NCI-H1930 (cell line): ENCODE measurements around the gene ECPAS.
"Not testable (repeated sequence)": the region's sequence is repeated elsewhere in the genome, so short reads cannot be mapped to it uniquely, and the experiment has no call there.

Source experiments
- DNase-seq, 2 experiments: peaks; one replicate each; lab custom pipeline; 2025; lab: John Stamatoyannopoulos, UW

The ECPAS gene

DNA sequence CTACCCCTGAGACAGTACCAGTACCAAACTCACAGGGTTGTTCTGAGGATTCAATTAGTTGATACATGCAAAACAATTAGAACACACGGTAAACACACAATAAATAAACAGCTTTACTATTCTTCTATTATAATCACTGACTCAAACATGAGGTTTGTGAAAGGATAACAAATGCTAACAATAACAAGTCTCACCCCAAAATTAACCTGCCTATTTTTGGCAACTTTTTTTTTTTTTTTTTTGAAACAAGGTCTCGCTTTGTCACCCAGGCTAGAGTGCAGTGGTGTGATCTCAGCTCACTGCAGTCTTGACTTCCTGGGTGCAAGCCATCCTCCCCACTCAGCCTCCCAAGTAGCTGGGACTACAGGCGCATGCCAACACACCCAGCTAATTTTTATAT is 6.5 kb downstream of the ECPAS start:
- no peak for DNase-seq

DNA sequence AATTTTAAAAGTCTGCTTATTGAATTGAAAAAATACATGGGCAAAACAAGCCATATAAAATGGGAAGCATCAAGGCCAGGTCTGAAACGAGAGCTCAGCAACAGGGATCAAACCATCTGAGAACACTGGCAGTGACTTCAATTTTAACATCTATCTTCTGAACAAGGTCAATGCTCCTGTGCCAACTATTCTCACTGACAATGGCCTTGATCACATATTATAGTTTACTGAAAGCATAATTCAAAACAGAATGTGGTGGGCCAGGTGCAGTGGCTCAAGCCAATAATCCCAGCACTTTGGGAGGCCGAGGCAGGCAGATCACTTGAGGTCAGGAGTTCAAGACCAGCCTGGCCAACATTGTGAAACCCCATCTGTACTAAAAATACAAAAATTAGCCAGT is 9.0 kb downstream of the ECPAS start:
- no peak for DNase-seq

DNA sequence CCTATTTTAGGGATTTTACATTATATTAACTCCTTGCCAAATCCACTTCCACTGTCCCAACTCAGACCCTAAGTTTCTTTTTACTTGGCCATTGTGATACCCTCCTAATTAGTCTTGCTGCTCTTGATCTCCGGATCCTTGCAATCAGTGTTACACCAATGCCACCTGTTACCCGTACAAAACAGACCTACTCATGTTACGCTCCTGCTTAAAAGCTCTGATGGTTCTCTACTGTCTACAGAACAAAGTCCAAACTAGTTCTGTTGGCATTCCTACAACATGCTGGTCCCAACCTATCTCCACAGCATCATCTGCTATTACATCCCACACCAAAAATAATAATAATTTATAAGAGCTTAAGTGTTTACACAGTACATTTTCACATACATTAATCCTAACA is 9.8 kb downstream of the ECPAS start:
- DNase-seq = no peak

DNA sequence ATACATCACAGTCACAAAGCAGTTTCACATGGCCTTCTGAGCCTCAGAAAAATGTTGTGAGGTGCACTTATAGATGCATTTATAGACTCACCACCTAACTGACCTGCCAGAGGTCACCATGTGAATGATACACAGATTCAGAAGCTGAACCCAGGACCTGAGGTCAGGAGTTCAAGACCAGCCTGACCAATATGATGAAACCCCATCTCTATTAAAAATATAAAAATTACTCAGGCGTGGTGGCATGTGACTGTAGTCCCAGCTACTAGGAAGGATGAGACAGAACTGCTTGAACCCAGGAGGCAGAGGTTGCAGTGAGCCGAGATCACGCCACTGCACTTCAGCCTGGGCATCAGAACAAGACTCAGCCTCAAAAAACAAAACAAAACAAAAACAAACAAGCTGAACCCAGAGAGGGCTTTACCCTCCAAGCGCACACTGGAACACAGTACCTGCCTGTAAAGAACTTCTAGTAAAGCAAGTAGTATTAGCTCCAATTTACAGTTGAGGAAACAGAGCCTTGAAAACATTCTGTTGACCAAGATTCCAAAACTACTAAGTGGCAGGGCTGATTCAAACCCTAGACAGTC is 16.3 kb downstream of the ECPAS start:
- no peak for DNase-seq

DNA sequence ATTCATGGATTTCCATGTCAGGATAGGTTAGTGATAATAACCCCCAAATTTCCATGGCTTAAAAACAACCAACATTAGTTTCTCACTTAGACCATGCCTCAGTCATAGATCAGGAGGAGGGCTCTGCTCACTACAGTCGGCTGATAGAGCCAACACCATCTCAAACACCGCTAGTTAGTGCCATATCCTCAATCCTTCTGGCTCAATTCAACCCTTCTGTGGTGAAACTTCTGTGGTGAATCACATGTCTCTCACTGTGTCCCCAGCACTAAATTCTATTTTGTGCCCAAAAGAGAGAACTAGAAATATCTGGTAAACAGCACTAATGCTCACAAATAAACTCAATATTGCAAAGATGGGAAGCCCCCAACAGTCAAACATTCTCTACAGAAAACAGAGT is 21.1 kb downstream of the ECPAS start:
- no peak for DNase-seq

DNA sequence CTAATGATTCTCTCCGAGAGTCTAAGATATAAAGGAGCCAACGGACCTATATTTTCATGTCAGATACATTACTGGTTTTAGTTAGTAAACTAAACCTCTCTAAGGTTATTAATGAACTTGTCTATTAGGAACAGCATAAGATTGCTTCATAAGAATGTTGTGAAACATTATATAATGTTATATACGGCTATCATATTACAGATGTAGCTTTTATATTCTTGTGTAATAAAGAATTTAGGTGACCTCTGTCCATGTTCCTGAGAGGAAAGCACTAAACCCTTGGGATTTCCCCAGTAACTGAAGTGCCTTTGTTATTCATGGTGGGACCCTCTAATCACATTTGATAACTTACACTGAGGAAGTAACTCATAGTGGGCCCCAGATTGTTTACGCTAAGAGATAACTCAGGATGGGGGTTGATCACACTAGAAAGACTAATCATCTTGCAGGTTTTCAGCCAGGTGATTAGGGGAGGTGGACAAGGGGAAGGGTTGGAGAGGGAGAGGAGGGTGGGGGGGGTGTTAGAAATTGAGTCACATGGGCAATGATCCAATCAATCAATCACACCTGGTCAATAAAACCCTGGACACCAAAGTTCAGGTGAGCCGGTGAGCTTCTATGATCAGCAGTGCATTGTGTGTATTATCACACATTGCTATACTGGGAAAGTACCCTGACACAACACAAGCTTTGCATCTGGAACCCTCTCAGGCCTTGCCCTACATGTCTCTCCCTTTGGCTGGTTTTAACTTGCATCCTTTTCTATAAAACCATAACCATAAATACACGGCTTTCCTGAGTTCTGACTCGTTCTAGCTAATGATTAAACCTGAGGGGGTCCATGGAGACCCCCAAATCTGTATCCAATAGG is 25.8 kb downstream of the ECPAS start:
- no peak for DNase-seq

DNA sequence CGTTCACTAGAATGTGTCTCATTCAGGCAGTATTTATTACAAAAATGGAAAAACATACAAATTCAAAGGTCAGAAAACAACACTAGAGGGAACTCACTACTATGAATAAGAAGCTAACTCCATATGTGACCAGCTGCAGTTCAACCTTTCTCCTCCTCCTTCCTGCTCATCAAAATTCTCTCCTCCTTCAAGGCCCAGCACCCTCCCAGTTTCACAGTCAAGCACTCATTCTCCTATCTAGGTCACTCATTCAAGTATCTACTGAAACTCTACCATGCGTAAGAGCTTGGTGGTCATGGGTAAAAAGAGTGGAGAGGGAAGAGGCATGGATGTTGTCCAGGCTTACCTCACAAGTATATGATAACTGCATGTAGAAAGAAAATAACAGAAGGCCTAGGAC is 27.7 kb downstream of the ECPAS start:
- DNase-seq = no peak

DNA sequence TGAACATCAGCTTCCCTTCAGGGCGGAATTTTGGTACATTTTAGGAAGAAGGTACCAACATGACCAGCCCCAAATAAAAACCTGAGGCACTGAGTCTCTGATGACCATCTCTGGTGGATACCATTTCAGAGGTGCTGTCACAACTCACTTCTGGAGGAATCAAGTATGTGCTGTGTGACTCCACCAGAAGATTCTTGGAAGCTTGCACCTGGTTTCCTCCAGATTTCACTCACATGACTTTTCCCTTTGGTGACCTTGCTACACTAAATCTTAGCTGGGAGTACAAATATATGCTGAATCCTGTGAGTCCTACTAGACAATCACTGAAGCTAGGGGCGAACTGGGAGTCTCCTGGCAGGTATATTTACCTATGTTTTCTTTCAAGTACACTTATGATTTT is 28.5 kb downstream of the ECPAS start:
- no peak for DNase-seq

DNA sequence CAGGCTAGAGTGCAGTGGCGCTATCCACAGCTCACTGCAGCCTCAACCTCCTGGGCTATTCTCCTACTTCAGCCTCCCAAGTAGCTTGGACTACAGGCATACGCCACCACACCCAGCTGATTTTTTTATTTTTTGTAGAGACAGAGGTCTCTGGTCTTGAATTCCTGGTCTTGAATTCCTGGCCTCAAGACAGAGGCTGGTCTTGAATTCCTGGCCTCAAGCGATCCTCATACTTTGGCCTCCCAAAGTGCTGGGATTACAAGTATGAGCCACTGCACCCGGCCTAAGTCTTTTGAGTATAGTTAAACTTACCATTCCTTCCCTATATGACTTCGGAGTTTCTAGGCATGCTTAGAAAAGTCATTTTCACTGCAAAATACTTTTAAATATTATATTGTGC is 29.4 kb downstream of the ECPAS start:
- no peak for DNase-seq

DNA sequence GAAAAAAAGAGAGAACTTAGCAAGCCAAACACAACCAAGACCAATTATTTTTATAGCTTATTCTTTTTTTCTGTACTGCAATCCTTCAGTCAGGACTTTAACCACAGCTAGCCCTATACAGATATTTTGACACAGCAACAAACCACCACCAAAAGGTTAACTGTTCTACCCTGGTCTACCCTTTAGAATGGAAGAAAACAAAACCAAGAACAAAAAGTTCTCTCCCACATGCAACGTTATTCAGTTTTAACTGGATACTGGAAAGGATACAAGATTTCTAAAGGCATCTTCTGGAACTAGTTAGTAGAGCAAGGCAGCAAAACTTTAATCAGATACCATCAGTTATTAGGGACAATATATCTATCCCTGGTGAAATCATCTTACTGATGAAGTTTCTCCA is 32.6 kb downstream of the ECPAS start:
- DNase-seq = no peak

DNA sequence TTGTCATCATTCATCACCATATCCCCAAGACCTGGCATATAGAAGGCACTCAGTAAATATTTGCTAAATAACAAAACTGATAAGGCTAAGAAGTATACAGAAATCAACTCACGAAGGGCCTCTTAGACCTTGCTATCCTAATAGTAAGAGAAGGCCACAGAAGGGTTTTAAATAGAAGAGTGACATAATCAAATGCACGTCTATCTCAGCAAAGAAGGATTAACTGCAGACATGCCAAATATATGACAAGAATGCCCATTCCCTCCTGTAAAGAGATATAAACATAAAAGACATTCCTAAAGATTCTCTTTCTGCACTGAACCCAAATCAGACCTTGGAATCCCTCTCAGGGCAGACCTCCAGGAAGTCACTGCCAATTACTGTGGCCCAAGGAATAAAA is 34.1 kb downstream of the ECPAS start:
- no peak for DNase-seq

DNA sequence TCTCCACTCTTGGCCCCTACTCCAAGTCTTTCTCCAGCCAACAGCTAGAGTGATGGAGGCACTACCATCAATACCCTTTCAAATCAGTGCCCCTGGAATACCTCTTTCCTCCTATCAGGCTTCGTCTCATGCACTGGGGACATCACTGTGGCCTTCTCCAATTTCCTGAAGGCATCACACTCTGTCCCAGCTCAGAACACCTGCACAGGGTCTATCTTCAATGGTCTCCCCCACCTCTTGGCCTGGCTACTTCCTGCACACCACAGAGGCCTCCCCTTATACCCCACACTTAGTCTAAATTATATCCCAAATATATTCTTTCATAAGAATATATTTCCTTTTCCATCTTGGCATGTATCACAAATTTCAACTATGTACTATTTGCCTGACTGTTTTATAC is 34.5 kb downstream of the ECPAS start:
- DNase-seq = no peak

DNA sequence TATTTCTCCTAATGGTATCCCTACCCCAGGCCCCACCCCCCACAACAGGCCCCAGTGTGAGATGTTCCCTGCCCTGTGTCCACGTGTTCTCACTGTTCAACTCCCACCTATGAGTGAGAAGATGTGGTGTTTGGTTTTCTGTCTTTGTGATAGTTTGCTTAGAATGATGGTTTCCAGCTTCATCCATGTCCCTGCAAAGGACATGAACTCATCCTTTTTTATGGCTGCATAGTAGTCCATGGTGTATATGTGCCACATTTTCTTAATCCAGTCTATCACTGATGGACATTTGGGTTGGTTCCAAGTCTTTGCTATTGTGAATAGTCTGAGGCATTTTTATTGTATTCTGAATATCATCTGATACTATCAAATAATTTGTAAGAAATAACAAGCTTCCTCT is 38.4 kb downstream of the ECPAS start:
- DNase-seq = not testable (repeated sequence)

DNA sequence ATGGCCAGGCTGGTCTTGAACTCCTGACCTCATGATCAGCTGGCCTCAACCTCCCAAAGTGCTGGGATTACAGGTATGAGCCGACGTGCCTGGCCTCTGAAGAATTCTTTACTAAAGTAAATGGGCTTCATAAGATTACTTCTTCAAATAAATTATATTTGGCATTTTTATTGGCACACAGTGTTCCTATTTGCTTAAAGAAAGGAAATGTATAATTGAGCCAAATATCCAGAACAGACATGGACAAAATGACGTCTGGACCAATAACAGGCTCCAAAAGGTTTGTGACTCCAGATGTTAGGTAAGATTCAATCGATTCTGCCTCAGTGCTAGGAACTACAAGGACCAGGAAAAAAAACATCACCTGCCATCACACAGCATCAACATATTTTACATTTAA is 40.7 kb downstream of the ECPAS start:
- DNase-seq = no peak

DNA sequence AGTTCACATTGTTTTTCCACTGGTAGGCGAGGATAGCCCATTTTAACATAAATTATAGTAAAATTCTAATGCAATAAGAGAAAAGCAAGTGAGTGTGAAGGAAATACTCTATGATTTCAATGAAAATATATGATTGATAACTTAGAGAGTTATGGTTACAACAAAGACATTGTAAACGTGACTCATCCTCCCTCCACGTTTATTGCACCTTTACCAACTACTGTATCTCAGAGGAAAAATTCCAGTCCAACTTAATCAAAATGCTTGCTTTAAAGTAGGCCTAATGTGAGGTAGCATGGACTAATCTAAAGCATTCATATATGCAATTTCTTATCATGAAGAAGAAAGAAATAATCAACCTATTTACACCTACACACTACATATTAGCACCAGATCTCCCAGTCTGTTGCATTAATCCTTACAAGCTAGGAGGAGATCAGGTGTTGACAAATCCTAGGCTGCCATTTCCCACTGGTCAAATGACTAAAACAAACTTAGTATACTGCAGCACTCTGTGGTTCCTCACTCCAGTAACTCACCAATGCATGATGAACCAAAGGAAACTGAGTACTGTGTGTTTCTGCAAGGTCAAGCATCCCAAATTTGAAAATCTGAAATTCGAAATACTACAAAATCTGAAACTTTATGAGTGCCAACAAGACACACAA is 41.7 kb downstream of the ECPAS start:
- no peak for DNase-seq

DNA sequence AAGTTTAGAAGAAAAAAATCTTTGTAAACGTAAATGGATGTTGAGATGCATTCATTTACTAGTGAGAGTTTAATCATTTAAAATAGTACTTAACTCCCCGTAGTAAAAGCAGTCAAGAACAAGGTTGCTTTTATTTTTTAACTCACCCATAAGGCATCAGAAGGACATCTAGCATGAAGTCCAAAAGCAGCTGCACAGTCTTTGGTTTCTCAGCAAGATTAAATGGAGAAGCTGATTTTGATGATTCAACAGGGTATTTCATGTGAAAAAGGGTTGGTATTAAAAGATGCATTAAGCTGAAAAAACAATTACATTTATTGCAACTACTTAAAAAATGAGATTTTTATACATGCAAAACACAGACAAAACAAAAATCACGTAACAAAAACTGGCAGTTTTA is 44.0 kb downstream of the ECPAS start:
- no peak for DNase-seq

DNA sequence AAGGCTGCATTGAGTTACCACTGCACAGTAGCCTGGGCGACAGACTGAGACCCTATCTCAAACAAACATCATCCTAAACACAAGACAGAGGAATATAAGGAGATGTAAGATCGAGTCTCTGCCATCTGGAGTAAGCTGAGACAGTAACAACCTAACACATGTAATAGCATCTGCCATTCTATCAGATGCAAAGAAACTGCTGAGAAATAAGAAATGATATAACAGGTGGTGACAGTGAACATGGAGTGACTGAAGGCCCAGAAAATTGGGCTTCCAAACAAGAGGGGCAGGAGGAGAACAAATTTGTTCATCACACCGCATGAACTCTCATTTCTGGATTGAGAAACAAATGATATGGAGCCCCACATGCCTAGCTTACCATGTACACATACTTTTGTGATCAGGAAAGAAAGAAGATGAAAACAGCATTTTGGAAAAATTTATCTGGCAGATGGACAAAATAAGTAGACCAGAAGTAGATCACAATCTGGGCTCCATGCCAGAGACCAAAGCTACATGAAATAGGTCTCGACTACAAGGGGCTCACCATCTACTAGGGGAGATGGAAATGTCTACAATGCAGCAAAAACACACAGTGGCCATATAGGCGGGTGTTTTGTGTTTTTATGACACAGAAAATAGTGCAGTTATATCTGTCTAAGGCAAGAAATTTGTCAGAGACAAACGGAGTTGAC is 45.5 kb downstream of the ECPAS start:
- DNase-seq = no peak

DNA sequence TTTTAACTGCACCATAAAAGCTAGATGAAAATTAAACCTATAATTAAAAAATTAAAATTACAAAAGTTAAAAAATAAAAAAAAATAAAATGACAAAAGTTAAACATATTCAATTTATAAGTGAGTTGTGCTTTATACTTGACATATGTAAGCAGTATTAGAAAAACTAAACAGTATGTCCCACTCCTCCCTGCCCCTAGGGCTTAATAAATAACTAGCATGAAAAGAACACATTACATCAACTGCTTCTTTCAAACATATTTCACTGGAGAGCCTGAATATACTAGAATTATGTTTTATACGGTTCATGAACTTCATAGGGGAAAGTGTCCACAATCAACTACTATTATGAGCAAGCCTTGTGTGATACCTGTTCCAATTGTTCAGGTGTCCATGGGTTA is 47.6 kb downstream of the ECPAS start:
- no peak for DNase-seq

DNA sequence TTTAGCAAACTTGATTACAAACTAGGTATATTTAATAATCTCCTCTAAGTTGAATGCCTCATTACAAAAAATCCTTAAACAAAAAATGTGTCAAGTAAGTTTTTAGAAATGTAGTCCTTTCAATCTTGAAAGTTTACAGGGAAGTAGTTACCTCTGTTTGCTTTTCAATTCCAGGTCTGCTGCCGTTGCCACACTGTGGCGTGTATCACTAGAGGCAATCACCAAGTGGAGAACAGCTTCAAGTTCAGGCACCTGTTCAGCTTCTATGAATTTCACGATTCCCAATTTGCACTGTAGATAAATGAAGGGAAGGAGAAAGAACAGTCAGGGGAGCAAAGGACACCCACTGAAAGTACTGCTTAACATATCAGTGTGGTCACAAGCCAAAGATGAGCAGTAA is 51.1 kb downstream of the ECPAS start:
- DNase-seq = no peak

DNA sequence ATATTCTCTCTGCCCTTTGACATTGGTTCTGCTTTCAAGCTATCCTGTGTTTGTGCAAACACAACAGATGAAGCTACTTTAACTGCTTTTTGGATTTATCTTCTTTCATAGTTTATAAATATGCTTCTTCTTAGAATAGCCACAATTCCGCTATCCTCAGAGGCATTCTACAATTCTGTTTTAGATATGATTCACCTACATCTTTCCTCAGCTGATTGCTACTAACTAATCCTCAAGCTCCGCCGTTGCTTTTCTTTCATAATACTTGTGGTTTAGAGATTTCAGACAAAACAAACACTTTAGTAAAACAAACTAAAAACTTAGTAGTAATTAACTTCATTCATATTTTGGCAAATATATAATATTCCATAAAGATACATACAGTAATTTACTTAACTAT is 52.5 kb downstream of the ECPAS start:
- no peak for DNase-seq

DNA sequence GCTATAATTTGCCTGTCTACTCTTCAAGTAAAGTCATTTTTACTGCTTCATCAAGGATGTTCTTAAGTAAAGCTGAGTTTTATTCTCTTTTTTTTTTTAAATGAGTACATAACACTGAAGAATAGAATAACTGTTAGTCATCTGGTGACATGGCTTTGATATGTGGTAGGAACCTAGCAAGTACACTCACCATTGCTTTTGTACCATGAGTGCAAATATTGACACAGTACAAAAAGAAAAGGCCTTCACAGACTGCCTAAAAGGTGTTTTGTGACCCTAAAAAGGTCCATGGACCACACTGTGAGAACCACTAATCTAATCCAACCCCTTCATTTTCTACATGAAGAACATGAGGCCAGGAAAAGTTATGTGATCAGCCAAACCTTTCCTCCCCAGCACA is 55.0 kb downstream of the ECPAS start:
- DNase-seq = no peak

DNA sequence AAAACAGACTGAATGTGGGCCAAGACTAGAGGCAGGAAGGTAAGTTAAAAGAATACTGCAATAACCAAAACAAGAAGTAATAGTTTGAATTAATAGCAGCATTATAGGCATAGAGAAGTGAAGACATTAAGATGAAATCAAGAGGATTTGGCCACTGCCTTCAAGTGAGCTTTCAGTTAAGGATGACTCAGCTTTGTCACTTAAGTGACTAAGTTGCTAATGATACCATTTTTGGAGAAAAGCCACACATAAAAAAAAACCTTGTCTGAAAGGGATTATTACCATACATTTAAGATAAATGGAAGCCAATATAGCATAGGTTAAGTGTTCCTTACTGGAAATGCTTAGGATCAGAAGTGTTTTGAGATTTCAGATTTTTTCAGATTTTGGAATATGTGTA is 57.0 kb downstream of the ECPAS start:
- no peak for DNase-seq

DNA sequence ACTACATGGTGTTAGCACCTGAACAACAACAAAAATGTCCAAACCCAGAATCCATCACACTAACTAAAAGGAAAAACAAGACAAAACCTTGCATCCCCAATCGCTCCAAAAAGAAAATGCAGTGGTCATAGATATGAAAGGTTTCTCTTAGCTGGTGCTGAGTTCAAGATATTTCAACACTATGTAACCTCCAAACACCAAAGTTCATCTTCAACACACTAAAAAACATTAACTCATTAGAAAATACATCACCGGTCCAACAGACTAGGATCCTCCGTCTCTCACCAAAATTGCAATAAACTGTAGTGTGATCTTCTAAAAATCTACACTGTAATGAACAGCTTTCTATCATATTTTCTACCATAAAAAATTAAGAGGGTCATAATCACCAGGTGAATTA is 60.8 kb downstream of the ECPAS start:
- DNase-seq = no peak
